ENCODE results near the gene ST7L.

GRCh38 chr1:112538883-112539282 is 80.1 kb downstream of the ST7L start:
- TF ChIP-seq CTCF (IDR thresholded peaks at IDR 0.05) = no peak
- TF ChIP-seq POLR2A (IDR thresholded peaks at IDR 0.05) = no peak

Measured in lower leg skin (tissue), 3 donors.